Ovary (tissue), 3 donors: Measurements from ENCODE around the gene RASSF8.

Experiments used
- EP300 ChIP-seq: sonication (generic); formaldehyde crosslinking; IDR thresholded peaks from one replicate; pipeline ENCODE4 v1.6.1; 2017; ENCODE audit warnings: antibody characterized with exemption
- POLR2A ChIP-seq: fragments of 450-650 bp; IDR thresholded peaks from one replicate; pipeline ENCODE4 v1.6.1; 2017; ENCODE audit warnings: antibody characterized with exemption, mild to moderate bottlenecking, moderate library complexity
- TF ChIP-seq, protein P1 (sequence below), 3 donors: fragments of 450-650 bp in 2 of 3; fragments of 200-600 bp in 1 of 3; IDR thresholded peaks; one replicate each; pipeline versions ENCODE4 v1.5.1 to v1.8.0; 2016 to 2022; ENCODE audit warnings: antibody characterized with exemption in 3 of 3, mild to moderate bottlenecking in 1 of 3
- donor health status: DM: no; HTN: no; CAD: no.

DNA sequence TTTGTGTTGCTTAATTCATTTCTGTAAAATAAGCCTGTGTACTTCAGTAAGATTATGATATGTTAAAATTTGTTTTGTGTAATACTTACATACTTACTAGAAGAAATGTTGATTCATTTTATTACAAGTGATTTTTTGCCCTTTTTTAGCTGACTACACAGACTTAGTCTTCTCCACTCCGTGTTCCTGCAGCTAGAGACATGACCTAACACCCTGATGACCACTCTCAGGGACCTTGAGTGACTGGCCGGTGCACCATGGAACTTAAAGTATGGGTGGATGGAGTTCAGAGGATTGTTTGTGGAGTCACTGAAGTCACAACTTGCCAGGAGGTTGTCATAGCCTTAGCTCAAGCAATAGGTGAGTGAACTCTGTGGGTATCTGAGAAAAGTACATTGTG is 96.6 kb downstream of the RASSF8 start:
- TF ChIP-seq, protein P1, sequence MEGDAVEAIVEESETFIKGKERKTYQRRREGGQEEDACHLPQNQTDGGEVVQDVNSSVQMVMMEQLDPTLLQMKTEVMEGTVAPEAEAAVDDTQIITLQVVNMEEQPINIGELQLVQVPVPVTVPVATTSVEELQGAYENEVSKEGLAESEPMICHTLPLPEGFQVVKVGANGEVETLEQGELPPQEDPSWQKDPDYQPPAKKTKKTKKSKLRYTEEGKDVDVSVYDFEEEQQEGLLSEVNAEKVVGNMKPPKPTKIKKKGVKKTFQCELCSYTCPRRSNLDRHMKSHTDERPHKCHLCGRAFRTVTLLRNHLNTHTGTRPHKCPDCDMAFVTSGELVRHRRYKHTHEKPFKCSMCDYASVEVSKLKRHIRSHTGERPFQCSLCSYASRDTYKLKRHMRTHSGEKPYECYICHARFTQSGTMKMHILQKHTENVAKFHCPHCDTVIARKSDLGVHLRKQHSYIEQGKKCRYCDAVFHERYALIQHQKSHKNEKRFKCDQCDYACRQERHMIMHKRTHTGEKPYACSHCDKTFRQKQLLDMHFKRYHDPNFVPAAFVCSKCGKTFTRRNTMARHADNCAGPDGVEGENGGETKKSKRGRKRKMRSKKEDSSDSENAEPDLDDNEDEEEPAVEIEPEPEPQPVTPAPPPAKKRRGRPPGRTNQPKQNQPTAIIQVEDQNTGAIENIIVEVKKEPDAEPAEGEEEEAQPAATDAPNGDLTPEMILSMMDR (IDR thresholded peaks at IDR 0.05): no peak
- TF ChIP-seq POLR2A (no peak), EP300 (no peak)
